Hepatocyte (in vitro differentiated cells): ENCODE measurements around the gene C5orf58. TPM values are rescaled to one million over a fixed set of nuclear protein-coding genes. Genes with fewer than 3 reads are reported as not detected.
"Not testable (repeated sequence)": the region's sequence is repeated elsewhere in the genome, so short reads cannot be mapped to it uniquely, and the experiment has no call there.

ENCODE experiments used
- DNase-seq: peaks from one replicate; pipeline ENCODE4 v3.0.0-alpha.2; 2016; ENCODE audit warnings: low spot score
- H2AFZ ChIP-seq: fragments of 200-600 bp; sonication (generic); 2 replicates; pipeline ENCODE4 v1.6.0; 2016; ENCODE audit warnings: antibody characterized with exemption, mild to moderate bottlenecking
- H3K27ac ChIP-seq: fragments of 200-600 bp; sonication (generic); 2 replicates; pipeline ENCODE4 v1.5.1; 2016; ENCODE audit warnings: mild to moderate bottlenecking
- H3K27me3 ChIP-seq: fragments of 200-600 bp; sonication (generic); 2 replicates; pipeline ENCODE4 v1.6.1; 2016
- H3K36me3 ChIP-seq: fragments of 200-600 bp; sonication (generic); replicated peaks from 2 replicates; pipeline ENCODE4 v1.5.1; 2016; ENCODE audit warnings: low read depth; ENCODE audit not compliant: insufficient read depth
- H3K4me1 ChIP-seq: fragments of 200-600 bp; sonication (generic); 2 replicates; pipeline ENCODE4 v1.5.1; 2016; ENCODE audit warnings: mild to moderate bottlenecking, moderate library complexity; ENCODE audit not compliant: insufficient read depth
- H3K4me2 ChIP-seq: fragments of 200-600 bp; sonication (generic); 2 replicates; pipeline ENCODE4 v1.6.0; 2016
- H3K4me3 ChIP-seq: fragments of 200-600 bp; sonication (generic); 2 replicates; pipeline ENCODE4 v1.5.1; 2016; ENCODE audit warnings: mild to moderate bottlenecking
- H3K79me2 ChIP-seq: fragments of 200-600 bp; sonication (generic); 2 replicates; pipeline ENCODE4 v1.6.0; 2017; ENCODE audit warnings: mild to moderate bottlenecking
- H3K9me2 ChIP-seq: fragments of 200-600 bp; sonication (generic); replicated peaks from 2 replicates; pipeline ENCODE4 v1.6.0; 2017; ENCODE audit warnings: mild to moderate bottlenecking; ENCODE audit not compliant: insufficient read depth
- H3K9me3 ChIP-seq: fragments of 200-600 bp; sonication (generic); 2 replicates; pipeline ENCODE4 v1.5.1; 2016; ENCODE audit warnings: low read depth, mild to moderate bottlenecking
- H4K20me1 ChIP-seq: fragments of 200-600 bp; sonication (generic); 2 replicates; pipeline ENCODE4 v1.6.0; 2016; ENCODE audit warnings: mild to moderate bottlenecking; ENCODE audit not compliant: insufficient read depth, poor library complexity, severe bottlenecking
- EZH2 ChIP-seq: fragments of 200-600 bp; sonication (generic); IDR thresholded peaks from 2 replicates; pipeline ENCODE4 v1.6.1; 2016; ENCODE audit warnings: antibody characterized with exemption, mild to moderate bottlenecking, borderline replicate concordance
- EZH2phosphoT487 ChIP-seq: fragments of 200-600 bp; sonication (generic); IDR thresholded peaks from one replicate; pipeline ENCODE4 v1.6.1; 2018; ENCODE audit warnings: antibody characterized with exemption, mild to moderate bottlenecking, low read depth, moderate library complexity; ENCODE audit not compliant: unreplicated experiment, severe bottlenecking
- WGBS: methylation state at CpG from one replicate; pipeline ENCODE4 v1.1.6; 2016; ENCODE audit warnings: low lambda C conversion rate; ENCODE audit errors: missing lambda C conversion rate; 5-methylcytosine and 5-hydroxymethylcytosine counted together
- polyA plus RNA-seq: library from polyadenylated mRNA; unstranded; fragments of >200 nt; fragmentation: Nextera tagmentation; extraction: Ambion mirVana; gene quantifications from 2 replicates; pipeline ENCODE4 v1.2.1, GENCODE V29; 2016
- total RNA-seq: library from RNA; depleted of rRNA; stranded (reverse); fragments of >200 nt; gene quantifications from 2 replicates; pipeline ENCODE4 v1.2.3, GENCODE V29; 2014
- TF ChIP-seq, protein P1 (sequence below): fragments of 200-600 bp; sonication (generic); IDR thresholded peaks from 2 replicates; pipeline ENCODE4 v1.5.1; 2016; ENCODE audit warnings: antibody characterized with exemption, mild to moderate bottlenecking; ENCODE audit not compliant: poor library complexity

The C5orf58 gene
- total and polyA plus RNA-seq, 2 experiments from 2014 or later = 0.58 TPM; not detected in 1

DNA sequence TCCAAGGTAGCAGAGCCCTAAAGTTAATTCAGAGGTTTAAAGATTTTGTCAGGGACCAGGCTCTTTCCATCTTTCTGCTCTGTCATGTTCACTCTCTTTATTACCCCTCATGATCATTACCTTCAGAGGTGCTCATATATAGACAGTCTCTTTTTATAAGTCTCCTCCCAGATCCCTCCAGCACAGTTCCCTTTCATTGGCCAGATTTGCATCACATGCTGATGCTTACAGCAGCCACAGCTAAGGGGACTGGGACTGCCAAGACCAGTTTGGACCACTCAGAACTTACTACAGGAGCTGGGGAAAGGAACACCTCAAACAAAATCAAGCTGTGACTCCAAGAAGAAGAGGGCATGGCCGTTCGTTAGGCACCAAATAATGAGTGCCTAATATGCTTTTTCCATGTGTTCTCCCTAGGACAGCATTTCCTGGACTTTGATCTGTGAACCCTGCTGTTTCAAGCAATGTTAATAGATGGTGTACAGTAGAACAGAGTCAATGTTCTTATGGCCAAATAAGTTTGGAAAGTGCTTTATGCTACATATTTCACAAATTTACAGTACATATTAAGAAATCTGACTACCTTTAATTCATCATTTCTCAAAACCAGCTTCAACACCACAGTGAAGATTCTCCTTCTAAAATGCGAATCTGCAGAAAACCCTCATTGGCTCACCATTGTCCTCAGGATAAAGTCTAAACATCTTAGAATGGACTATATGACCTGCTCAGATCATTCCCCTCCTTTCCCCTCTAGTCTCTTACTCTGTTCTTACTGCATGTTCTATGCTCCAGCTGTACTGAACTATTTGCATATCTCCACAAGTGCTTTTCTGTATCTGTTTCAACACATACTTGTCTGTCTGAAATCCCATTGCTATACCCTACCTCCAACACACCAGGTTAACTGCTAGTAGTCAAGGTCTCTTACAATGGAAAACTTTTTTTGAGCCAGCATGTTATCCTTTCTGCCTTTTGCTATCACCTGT lies 3.4 kb downstream of the C5orf58 start:
- Histone ChIP-seq H2AFZ (no peak overlapping the region), H3K36me3 (no peaks in the 10 kb centered on the region)
- WGBS = 59% methylated on average over 3 of the region's 3 CpGs

DNA sequence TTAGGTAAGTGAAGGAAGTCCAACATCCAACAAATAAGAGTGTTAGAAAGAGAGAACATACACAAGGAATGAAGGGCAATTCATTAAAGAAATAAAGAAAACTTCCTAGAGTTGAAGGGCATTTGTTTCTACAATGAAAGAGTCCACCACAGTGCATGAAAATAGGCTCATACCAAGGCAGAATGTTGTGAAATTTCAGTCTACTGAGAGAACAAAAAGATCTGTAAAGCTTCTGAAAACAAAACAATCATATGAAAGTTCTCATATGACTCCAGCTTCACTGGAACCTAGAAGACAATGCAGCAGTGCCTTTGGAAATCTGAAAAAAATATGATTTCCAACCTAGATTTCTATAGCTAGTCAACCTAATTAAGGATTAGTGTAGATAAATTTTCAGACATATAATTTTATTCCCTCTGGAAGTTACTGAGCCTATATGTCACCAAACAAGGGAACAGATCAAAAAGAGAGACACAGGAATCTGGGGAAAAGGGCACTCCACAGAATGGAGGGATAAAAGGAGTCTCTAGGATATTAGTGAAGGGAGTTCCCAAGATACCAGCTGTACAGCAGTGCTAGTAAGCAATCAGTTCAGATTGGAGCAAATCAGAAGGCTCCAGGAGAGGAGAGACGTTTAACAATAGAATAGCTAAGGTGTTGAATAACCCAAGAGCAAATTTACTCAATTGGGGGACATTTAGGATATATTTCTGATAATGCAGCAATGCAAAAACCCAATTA lies 5.8 kb downstream of the C5orf58 start:
- Histone ChIP-seq H3K9me3 (no peaks in the 10 kb centered on the region), H3K79me2 (no peaks in the 10 kb centered on the region), H3K27me3 (peaks cover 4% of the 10 kb centered on the region), H3K9me2 (no peaks in the 10 kb centered on the region), H4K20me1 (no peaks in the 10 kb centered on the region), H3K27ac (no peak overlapping the region), H2AFZ (no peak overlapping the region), H3K4me1 (no peaks in the 10 kb centered on the region), H3K4me2 (no peak overlapping the region), H3K4me3 (no peak overlapping the region), H3K36me3 (no peaks in the 10 kb centered on the region)
- TF ChIP-seq EZH2phosphoT487 (no peak), EZH2 (no peak)
- TF ChIP-seq, protein P1, sequence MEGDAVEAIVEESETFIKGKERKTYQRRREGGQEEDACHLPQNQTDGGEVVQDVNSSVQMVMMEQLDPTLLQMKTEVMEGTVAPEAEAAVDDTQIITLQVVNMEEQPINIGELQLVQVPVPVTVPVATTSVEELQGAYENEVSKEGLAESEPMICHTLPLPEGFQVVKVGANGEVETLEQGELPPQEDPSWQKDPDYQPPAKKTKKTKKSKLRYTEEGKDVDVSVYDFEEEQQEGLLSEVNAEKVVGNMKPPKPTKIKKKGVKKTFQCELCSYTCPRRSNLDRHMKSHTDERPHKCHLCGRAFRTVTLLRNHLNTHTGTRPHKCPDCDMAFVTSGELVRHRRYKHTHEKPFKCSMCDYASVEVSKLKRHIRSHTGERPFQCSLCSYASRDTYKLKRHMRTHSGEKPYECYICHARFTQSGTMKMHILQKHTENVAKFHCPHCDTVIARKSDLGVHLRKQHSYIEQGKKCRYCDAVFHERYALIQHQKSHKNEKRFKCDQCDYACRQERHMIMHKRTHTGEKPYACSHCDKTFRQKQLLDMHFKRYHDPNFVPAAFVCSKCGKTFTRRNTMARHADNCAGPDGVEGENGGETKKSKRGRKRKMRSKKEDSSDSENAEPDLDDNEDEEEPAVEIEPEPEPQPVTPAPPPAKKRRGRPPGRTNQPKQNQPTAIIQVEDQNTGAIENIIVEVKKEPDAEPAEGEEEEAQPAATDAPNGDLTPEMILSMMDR = no peak
- 32% methylated on average over 1 of the region's 1 CpG for WGBS
- no peak for DNase-seq

More for the DNA sequence above, 3.4 kb downstream of the C5orf58 start:
- DNase-seq = no peak
- Histone ChIP-seq H3K4me1 (no peaks in the 10 kb centered on the region), H3K27ac (no peak overlapping the region), H3K4me3 (no peak overlapping the region), H3K9me2 (no peaks in the 10 kb centered on the region), H4K20me1 (no peaks in the 10 kb centered on the region), H3K9me3 (no peaks in the 10 kb centered on the region), H3K4me2 (no peak overlapping the region), H3K27me3 (peaks cover 7% of the 10 kb centered on the region), H3K79me2 (no peaks in the 10 kb centered on the region)
- no peak for TF ChIP-seq EZH2
- no peak for TF ChIP-seq EZH2phosphoT487
- TF ChIP-seq, protein P1 = no peak

DNA sequence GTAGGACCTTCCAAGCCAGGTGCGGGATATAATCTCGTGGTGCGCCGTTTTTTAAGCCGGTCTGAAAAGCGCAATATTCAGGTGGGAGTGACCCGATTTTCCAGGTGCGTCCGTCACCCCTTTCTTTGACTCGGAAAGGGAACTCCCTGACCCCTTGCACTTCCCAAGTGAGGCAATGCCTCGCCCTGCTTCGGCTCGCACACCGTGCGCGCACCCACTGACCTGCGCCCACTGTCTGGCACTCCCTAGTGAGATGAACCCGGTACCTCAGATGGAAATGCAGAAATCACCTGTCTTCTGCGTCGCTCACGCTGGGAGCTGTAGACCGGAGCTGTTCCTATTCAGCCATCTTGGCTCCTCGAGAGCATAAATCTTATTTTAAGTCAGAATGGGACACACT lies 12.7 kb downstream of the C5orf58 start:
- WGBS = 74% methylated on average over 18 of the region's 23 CpGs
- not testable (repeated sequence) for H3K4me2 ChIP-seq, H3K9me2 ChIP-seq

More for the DNA sequence above, 12.7 kb downstream of the C5orf58 start:
- H3K9me3 ChIP-seq, H3K79me2 ChIP-seq, H3K27me3 ChIP-seq, H3K27ac ChIP-seq, H3K4me3 ChIP-seq, DNase-seq, H2AFZ ChIP-seq, H3K36me3 ChIP-seq, H4K20me1 ChIP-seq, H3K4me1 ChIP-seq: not testable (repeated sequence)
